DMS153 treated with DMSO at 0.1 percent for 48 hours (cell line): ENCODE measurements around the gene TLX1.
A peak's percentile ranks its signal among the peaks of the same experiment; 100 is the strongest.

Experiments used
- DNase-seq: peaks from one replicate; lab custom pipeline; 2025; ENCODE audit not compliant: unreplicated experiment; lab: John Stamatoyannopoulos, UW

TLX1 gene

DNA sequence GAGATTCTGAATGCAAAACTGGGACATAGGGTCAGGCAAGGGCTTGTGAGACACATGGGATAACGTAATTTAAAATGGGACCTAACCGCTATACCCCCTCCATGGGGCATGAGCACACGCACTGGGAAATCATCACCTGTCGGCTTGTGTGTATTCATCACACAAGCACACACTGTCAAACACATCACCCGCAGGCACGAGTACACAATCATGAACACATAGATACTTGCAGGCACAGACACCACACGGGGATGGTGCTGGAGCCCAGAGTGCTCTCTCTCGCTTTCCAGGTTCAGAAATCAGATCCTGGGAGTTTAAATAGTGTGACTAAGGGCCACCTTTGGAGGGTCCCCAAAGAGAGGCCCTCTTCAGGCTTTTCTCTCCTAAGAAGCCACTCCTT lies 19.6 kb upstream of the TLX1 start:
- no peak for DNase-seq

DNA sequence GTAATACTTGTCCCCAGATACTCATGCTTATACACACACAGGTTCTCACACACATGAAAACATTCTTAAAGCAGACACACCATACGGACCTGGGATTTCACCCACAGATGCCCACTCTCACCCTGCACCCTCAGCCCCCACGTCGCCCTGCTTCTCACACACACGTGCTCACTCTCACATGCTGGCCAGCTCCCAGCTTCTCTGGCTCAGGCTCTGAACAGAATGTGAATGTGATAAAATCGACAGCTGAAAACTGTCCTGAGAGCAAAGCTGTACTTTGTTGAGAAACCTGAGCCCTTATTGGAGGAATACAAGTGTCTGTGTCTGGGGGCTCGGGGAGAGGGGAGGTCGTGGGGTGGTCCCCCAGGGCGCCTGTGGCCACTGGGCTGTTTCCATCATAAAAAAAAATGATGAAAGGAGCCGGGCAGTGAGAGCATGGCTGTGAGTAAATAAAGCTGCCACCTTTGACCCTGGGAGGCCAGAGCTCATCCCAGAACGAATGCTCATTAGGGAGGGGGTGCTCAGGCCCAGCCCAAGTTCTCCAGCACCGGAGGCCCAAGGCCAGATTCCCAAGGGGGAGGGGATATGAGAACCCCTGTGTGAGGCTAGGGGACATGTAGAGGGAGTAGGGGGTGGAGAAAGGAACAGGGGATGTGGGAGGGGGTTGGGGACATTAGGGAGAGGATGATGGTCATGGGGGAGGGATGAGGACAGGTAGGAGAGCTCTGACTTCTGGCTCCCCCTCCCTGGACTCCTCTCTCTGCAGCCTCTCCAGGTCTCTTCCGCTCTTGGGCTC lies 18.1 kb upstream of the TLX1 start:
- DNase-seq, result no peak

DNA sequence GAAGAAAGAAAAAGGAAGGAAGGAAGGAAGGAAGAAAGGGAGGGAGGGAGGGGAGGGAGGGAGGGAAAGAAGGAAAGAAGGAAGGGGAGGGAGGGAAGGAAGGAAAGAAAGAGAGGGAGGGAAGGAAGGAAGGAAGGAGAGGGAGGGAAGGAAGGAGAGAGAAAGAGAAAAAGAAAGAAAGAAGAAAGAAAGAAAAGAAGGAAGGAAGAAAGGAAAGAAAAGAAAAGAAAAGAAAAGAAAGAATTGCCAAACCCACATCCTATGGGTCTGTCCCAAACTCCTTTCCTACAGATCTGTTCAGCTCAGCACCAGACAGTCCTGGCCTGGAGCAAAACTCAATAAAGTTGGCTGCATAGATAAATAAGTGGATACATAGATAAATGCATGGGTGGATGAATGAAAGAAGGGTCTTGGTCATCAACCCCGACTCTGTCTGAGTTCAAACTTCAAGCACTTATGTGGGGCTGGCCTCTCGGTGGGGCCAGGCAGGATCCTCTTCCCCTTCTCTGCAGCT lies 17.2 kb upstream of the TLX1 start:
- DNase-seq, result no peak

DNA sequence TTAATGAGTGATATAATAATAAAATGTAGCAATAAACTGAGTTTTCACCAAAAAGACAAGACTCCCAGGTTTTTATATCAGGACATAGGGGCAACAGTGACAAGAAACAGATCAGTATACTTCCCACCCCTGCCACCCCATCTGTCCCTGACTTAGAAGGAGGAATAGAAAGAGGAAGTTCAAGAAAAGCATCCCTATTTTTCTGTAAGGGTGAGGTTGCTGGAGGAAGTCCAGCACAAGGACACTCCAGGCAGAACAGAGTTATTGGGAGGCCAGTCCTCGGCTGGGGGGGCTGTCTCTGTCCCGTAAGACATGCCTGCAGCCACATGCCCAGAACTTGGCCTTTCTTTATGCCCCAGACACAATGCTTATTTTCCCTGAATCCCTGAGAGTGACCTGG lies 16.5 kb upstream of the TLX1 start:
- no peak for DNase-seq

DNA sequence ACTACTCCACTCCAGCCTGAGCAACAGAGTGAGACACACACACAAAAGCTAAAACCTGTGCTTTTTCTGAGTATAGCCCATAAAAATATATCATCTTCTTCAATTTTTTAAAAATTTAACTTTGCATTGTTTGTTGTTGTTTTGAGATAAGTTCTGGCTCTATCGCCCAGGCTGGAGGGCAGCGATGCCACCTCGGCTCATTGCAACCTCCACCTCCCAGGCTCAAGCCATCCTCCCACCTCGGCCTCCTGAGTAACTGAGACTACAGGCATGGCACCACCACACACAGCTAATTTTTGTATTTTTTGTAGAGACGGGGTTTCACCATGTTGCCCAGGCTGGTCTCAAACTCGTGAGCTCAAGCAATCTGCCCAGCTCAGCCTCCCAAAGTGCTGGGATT lies 14.3 kb upstream of the TLX1 start:
- no peak for DNase-seq

DNA sequence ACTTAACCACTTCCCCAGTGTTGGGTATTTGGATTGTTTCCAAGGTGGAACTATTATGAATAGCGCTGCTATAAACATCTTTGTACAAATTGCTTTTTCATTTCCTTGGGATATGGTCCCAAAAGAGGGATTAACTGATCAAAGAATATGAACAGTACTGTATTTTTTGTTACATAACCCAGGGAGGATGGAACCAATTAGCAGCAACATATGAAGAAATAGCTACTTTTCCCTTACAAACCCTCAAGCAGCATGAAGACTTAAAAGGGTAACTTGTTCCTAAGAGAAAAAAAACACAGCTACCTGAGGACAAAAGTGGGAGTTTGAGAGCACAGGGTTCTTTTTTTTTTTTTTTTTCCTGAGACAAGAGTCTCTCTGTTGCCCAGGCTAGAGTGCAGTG lies 13.1 kb upstream of the TLX1 start:
- no peak for DNase-seq

DNA sequence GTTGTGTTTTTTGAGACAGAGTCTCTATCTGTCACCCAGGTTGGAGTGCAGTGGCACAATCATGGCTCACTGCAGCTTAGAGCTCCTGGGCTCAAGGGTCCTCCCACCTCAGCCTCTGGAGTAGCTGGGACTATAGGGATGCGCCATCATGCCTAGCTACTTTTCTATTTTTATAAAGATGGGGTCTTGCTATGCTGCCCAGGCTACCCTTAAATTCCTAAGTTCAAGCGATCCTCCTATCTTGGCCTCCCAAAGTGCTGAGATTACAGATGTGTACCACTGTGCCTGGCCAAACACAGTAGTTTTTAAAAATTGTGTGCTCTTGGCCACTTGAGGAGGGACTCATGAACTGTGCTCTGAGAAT lies 10.6 kb upstream of the TLX1 start:
- DNase-seq, result no peak

DNA sequence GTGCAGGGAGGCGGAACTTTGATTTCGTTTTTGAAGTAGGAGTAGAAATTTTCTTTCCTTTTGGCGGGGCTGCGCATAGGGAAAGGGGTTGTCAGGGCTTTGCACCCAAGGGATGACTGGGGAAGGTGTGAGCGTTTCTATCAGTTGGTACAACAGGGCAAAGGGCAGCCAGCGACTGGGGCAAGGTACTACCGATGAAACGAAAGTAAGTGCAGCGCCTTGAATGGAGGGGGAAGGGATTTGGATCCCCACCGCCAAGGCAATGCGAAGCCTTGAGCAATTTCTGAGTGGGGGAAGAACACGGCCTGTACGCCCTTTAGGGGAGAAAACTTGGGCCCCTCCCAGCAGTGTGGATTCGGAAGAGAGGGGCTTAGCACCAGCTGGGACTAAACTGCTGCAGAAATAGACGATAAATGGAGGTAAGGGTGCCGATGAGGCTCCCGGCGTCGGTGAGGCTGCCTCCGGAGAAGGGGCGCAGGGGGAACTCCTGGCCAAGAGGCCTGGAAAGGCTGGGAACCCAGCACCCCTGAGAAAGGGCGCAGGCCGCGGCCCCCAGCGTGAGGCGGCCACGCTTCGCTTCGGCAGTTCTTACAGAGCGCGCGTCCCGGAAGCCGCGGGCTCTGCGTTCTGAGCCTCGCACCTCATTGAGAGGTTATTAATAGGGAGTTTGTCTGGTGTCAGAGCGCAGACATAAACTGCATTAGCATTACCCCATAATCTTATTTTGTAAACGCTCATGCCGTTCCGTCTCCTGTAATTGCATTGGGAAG lies 10.0 kb upstream of the TLX1 start:
- DNase-seq, result peak; percentile 39

DNA sequence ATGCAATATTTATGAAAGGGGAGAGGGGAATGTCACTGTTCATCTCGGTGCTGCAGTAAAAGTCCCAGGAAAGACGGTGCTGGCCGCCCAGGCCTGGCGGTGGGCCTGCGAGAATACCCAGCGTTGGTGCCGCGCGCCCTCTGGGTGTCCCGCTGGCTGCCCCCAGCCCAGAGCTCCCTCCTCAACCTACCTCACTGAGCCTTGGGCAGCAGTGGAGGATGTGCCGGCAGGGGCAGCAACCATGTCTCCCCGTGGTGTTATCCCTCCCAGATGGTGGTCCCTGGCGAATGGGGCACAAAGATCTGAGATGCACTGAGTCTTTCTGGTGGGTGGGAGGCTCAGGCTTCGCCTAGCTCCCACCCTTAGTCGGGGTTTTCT lies 9.5 kb upstream of the TLX1 start:
- no peak for DNase-seq

DNA sequence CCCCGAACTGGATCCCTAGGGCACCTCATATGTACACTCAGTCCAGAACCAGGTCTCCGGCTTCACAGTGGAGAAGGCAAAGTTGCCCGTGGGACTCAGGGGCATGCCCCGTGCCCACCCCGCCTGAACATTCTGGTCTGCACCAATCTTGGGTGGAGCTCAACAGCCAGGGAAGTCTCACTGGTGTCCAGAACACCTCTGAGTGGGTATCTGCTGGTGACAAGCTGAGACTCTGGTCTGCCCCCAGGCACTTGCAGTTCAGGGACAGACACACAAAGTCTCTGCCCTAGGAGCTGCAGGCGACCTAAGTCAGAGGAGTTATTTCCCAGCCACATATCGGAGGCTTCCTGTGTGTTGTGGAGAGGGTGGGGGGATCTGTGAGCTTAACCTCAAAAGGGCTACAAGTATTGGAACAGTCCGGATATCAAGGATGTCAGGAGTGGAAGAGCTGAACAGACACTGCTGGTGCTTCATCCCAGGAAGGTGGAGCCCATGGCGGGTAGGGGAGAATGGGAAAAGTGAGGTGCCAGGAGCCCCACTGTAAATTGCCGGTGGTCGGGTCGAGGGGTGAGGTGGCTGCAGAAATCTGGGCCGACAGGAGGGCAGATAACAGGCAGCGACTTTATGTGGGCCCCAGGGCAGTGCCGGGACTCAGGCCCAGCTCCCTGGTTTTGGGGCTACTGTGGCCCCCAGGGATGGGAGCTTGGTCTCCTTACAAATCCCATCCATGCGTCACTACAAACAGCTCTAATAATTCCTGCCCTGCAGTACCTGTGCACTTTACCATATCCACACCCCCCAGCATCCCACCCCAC lies 8.6 kb upstream of the TLX1 start:
- DNase-seq, result no peak

DNA sequence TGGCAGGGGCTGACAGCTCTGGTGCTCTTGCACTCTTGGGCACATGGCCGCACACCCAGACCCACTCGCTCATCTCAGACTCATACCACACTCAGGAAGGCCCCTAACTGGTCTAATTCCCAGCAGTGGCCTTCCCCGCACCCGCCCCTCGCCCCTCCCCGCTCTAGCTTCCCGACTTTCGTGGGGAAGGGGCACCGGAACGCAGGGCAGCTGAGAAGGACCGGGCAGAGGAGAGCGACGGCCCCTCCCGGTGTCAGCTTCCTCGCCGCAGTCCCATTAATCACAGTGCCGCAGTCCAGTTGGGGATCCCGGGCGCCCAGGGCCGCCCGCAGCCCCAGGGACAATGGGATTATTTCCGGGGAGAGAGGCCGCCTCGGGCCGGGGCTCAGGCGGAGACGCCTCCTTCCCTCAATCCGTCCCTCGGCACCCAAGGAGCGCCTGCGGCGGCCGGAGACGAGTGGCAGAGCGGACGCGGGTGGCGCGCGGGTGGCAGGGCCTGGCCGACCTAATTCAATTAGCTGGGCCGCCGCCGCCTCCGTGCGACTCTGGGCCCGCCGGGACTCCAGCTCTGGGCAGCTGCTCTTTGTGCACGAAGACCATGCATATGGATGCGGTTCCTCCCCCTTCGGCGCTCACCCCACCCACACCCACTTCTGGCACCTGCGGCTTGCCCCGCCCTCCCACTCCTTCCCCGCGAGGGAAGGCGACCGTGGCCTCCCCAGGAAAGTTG lies 7.8 kb upstream of the TLX1 start:
- DNase-seq, result peak; percentile 26

DNA sequence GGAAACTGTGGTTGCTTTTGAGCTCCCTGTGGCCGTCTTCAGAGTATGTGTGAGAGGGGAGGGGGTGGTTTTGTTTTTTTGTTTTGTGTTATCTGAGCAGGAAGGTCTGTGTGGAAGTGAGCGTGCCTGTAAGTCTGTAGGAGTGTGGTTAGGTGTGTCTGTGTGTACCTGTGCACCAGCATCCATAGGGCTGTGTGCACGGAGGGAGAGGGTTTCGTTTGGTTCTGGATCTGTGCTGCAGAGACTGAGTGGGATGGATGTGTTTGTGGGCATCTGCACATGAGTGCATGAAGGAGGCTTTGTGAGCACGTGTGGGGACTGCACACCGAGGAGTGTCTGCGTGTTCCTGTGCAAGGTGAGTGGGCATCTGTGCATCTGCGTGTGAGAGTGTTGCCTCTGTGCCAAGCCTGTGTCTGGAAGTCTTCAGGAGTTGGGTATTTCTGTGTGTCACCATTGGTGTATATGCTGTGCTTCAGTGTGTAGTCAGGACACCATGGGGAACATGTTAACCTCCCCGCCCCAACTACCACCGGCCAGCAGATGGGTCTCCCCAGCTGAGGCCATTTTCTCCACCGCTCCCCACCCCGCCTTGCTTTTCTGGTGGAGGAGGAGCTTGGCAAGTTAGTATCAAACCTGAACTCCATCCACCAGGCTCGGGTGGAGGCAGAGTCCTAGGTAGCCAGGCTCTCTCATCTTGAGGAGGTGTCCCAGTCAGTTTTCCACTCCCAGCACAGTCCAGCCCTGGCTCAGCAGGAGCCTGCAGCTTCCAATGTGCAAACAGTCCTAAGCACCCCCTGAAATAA lies 7.1 kb upstream of the TLX1 start:
- DNase-seq, result no peak

DNA sequence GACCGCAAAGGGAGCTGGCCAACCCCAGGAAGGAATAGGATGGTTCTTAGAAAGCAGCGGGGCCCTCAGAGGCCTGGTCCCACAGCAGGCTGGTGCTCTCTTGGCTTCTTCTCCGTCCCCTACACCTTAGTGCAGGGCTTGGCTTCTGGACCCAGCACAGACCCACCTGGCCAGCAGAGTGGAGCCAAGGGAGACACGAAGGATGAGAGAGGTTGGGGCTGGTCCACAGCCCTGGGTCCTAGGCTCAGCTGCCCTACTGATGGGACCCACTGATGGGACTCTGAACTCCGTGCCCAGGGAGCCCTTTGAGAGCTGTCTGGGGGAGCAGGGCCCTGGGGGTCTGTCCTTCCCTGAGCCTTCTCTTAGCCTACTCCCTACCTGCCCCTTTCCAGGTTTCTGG lies 6.2 kb upstream of the TLX1 start:
- DNase-seq, result no peak

DNA sequence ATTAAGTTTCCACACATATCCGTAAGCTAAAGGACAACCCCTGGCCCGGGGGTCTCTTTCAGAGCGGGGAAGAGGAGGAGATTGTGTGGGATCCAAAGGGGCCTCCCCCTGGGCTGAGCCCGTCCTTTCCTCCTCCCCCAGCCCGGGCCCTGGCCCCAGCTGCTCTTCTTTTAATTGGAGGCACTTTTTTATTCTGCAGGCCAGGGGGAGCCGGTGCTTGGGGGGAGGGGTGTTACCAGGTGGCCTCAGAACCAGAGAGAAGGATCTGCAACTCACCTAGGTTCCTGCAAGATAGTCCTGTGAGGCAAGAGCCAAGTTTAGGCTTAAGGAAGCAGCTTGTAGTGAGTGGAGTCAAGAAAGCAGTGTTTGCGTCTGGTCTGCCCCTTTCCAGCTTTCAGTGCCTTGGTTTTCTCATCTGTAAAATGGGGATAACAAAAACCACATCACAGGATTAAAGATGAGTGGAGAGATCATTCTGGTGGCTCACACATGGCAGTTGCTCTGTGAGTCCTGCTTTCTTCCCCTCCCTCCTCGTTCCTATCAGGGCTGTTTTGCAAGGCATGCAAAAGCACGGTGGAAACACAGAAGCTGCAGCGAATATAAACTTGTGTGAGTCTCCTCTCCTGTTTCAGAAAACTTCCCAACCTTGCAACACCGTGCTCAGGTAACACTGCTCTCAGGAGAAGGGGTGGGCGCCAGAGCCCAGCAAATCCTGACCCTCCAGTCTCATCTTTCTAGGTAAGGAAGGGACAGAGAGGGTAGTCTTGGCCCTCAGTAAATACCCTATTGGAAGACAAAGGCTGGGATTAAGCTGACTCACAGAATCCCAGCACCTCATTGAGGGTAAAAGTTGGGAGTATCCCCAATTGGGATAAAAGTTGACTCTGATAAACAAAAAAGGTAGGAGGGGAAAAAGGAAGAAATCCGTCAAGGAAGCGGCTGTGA lies 4.1 kb upstream of the TLX1 start:
- DNase-seq, result no peak

DNA sequence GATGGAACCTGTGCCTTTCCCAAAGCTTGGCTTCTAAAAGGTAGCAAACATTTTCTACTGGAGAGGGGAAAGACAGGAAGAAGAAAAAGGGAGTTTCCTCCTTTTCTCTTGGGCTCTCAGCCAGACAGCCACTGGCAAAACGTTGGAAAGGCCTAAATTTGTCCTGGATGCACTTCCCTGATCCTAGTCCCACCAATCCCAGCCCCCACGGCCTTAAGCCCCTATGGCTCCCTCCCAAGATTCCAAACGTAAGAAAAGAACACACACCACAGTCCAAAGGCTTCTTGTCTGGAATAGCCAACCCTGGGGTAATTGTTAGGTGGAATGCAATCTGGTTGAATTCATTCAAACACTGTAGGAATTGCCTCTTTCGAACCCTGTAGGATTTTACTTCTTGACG lies 959 bp upstream of the TLX1 start:
- DNase-seq, result no peak

DNA sequence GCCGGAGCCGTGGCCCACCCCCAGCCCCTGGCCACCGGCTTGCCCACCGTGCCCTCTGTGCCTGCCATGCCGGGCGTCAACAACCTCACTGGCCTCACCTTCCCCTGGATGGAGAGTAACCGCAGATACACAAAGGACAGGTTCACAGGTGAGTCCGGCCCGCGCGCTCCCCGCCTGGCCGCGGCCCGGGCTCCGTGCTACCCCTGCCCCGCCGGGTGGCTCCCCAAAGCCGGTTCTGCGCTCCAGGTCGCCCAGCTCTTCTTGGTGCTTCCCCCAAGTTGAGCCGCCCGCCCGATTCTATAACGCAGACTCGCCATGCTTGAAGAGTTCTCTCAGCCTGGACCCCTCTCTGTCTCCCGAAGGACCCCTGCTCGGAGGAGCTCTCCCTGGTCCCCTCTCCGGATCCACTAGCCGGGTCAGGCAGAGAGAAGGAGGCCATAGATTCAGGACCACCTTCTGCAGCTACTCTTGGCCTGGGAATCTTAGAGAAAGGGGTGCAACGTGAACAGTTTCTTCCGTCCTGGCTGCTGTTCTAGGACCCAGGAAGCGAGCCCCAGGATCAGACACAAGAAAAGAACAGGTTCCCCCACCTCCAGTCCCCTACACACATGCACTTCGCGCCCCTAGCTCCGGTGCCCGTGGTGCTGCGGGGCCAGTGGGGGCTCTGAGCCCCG lies 999 bp downstream of the TLX1 start:
- no peak for DNase-seq

DNA sequence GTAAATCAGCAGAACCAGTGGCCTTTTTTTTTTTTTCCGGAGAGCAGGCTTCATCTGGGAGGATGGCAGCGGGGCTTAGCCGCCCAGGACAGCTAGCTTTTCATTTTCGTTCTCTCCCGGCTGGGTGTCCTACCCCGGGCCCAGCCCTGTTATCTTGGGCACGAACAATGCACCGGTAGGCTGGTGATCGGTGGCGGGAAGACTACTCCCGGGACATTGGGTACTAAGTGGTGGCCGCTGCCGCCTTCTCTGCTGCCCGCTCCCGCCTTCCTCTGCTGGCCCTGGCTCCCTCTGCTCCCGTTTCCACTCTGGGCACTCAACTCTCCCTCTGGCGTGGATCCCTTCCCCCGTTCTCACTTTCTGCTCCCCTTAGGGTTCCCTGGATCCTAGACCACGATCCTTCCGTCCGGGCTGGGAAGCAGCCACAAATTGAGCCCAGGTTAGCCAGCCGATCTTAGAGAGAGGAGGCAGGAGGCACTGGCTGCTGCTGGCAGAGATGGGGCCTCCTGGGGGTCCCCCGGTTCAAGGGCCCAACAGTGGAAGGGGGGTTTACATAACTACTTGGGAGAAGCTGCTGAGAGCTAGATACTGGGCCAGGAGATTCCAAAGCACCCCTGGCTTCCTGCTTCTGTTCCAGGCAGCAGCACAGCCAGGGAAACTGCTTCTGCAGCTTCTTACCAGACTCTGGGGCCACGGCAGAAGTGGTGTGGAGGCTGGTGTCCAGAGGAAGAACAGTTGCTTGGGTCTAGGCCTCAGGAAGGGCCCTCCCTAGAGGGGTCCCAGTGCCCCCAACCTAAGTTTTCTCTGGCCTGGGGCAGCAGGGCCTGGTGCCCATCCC lies 1.8 kb downstream of the TLX1 start:
- DNase-seq, result no peak
